Measurements from ENCODE around the gene DACT1.

The DACT1 gene

DNA sequence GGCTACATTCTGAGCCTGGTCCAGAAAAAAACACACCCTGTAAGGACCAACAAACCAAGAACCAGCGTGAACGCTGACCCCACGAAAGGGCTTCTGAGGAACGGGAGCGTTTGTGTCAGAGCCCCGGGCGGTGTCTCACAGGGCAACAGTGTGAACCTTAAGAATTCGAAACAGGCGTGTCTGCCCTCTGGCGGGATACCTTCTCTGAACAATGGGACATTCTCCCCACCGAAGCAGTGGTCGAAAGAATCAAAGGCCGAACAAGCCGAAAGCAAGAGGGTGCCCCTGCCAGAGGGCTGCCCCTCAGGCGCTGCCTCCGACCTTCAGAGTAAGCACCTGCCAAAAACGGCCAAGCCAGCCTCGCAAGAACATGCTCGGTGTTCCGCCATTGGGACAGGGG, 7.9 kb downstream of the DACT1 start:
- peaks cover 13% of the 10 kb centered on the region in 2 donors for H3K36me3 ChIP-seq (ENCODE audit: control insufficient read depth in 1 of 2, insufficient read depth in 2 of 2, low read length in 2 of 2)
- no peak overlapping the region for H3K4me3 ChIP-seq (ENCODE audit: low read depth in 1 of 2, low read length in 2 of 2)

DNA sequence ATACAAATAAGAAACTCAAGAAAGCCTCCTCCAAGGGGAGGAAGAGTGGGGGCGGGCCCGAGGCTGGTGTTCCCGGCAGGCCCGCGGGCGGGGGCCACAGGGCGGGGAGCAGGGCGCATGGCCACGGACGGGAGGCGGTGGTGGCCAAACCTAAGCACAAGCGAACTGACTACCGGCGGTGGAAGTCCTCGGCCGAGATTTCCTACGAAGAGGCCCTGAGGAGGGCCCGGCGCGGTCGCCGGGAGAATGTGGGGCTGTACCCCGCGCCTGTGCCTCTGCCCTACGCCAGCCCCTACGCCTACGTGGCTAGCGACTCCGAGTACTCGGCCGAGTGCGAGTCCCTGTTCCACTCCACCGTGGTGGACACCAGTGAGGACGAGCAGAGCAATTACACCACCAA, 8.7 kb downstream of the DACT1 start:
- Histone ChIP-seq H3K36me3 (ENCODE audit: control insufficient read depth in 1 of 2, insufficient read depth in 2 of 2, low read length in 2 of 2) (peaks cover 13% of the 10 kb centered on the region in 2 donors), H3K4me1 (ENCODE audit: control insufficient read depth in 1 of 2, insufficient read depth in 2 of 2, low read length in 2 of 2) (no peaks in the 10 kb centered on the region), H3K9ac (ENCODE audit: low read depth in 1 of 2, low read length in 2 of 2) (no peak overlapping the region), H3K4me3 (ENCODE audit: low read depth in 1 of 2, low read length in 2 of 2) (no peak overlapping the region), H3K9me3 (ENCODE audit: control insufficient read depth in 1 of 2, low read length in 2 of 2) (no peaks in the 10 kb centered on the region), H3K27ac (ENCODE audit: low read depth, low read length) (no peak overlapping the region), H3K27me3 (ENCODE audit: control insufficient read depth in 1 of 2, insufficient read depth in 2 of 2, low read length in 2 of 2) (peaks cover 0 to 3% of the 10 kb centered on the region in 2 donors)

More for the DNA sequence above, 7.9 kb downstream of the DACT1 start:
- Histone ChIP-seq H3K4me1 (ENCODE audit: control insufficient read depth in 1 of 2, insufficient read depth in 2 of 2, low read length in 2 of 2) (peaks cover 0 to 2% of the 10 kb centered on the region in 2 donors), H3K27me3 (ENCODE audit: control insufficient read depth in 1 of 2, insufficient read depth in 2 of 2, low read length in 2 of 2) (peaks cover 0 to 3% of the 10 kb centered on the region in 2 donors), H3K9me3 (ENCODE audit: control insufficient read depth in 1 of 2, low read length in 2 of 2) (no peaks in the 10 kb centered on the region), H3K9ac (ENCODE audit: low read depth in 1 of 2, low read length in 2 of 2) (no peak overlapping the region), H3K27ac (ENCODE audit: low read depth, low read length) (no peak overlapping the region)

DNA sequence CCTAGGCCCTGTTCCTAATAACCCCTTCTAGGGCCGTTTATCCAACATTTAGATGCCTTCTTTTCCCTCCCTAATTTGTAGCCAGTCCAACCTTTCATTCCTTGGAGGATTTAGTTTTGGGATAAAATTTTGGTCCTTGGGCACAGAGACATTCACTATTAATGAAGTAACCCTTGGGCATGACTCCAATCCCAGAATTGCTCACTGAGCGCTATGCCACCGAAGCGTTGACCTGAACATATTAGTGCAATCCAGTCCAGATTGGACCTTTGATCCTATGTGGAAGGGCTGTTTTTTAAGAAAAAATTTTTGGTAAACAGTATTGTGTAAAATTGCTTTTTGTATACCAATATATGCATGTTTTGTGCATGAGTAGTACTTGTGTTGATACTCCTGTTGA, 10.0 kb downstream of the DACT1 start:
- Histone ChIP-seq H3K4me3 (ENCODE audit: low read depth in 1 of 2, low read length in 2 of 2) (no peak overlapping the region), H3K27ac (ENCODE audit: low read depth, low read length) (no peak overlapping the region), H3K27me3 (ENCODE audit: control insufficient read depth in 1 of 2, insufficient read depth in 2 of 2, low read length in 2 of 2) (peaks cover 0 to 3% of the 10 kb centered on the region in 2 donors), H3K4me1 (ENCODE audit: control insufficient read depth in 1 of 2, insufficient read depth in 2 of 2, low read length in 2 of 2) (no peaks in the 10 kb centered on the region), H3K36me3 (ENCODE audit: control insufficient read depth in 1 of 2, insufficient read depth in 2 of 2, low read length in 2 of 2) (peaks cover 9 to 13% of the 10 kb centered on the region in 2 donors), H3K9ac (ENCODE audit: low read depth in 1 of 2, low read length in 2 of 2) (no peak overlapping the region), H3K9me3 (ENCODE audit: control insufficient read depth in 1 of 2, low read length in 2 of 2) (no peaks in the 10 kb centered on the region)

DNA sequence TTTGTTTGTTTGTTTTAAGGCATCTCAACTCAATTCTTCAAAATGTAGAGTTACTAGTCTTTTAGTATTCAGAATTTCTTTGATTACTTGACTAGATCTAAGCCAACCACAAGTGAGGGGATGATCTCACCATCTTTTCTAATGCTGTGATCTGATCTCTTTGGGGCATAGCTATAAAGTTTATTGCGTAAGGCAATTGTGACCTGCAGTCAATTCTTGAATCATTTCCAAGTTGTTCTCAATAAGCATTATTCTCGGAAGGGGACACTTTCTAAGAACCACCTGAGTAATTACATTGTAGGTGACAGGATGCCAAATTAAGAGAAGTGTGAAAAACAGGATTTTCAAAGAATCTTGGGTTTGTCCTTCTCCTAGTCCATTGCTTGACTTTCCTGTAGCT, 13.1 kb downstream of the DACT1 start:
- H3K9ac ChIP-seq (ENCODE audit: low read depth in 1 of 2, low read length in 2 of 2), result no peak overlapping the region
- no peak overlapping the region for H3K4me3 ChIP-seq (ENCODE audit: low read depth in 1 of 2, low read length in 2 of 2)
- no peaks in the 10 kb centered on the region for H3K27me3 ChIP-seq (ENCODE audit: control insufficient read depth in 1 of 2, insufficient read depth in 2 of 2, low read length in 2 of 2)
- H3K4me1 ChIP-seq (ENCODE audit: control insufficient read depth in 1 of 2, insufficient read depth in 2 of 2, low read length in 2 of 2), result no peaks in the 10 kb centered on the region
- peaks cover 0 to under 1% of the 10 kb centered on the region in 2 donors for H3K36me3 ChIP-seq (ENCODE audit: control insufficient read depth in 1 of 2, insufficient read depth in 2 of 2, low read length in 2 of 2)
- no peaks in the 10 kb centered on the region for H3K9me3 ChIP-seq (ENCODE audit: control insufficient read depth in 1 of 2, low read length in 2 of 2)
- no peak overlapping the region for H3K27ac ChIP-seq (ENCODE audit: low read depth, low read length)

DNA sequence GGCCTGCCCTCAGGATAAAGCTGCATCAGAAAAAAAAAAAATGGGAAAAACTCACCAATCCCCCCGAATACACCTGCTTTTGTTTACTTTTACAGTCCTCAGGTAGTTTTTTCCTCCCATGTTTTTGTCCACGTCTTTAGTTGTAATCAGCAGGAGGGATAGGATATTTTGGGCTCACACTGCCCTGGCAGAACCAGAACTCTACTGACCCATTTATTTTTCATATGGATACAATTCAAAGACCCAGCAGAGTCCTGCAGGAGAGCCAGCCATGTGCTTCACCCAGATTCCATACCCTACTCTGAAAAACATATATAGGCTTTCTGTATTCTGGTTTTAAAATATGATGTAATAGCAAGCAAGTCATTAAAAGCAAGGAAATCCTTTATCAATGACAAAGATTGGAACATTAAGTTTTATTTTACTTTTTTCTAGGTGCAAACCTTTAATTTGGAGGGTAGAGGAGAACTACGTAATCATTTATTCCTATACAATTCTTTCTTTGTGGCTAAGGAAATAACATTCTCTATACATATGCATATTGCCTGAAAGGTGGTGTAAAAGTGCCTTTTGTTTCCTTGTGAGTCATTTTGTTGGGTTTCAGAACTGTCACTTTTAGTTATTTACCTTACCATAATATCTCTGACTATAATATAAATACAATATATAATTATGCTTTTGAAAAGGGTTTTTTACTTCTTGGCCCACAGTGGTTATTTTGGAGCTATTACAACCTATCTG, 19.1 kb downstream of the DACT1 start:
- Histone ChIP-seq H3K27ac (ENCODE audit: low read depth, low read length) (no peak overlapping the region), H3K9ac (ENCODE audit: low read depth in 1 of 2, low read length in 2 of 2) (no peak overlapping the region), H3K4me1 (ENCODE audit: control insufficient read depth in 1 of 2, insufficient read depth in 2 of 2, low read length in 2 of 2) (no peaks in the 10 kb centered on the region), H3K4me3 (ENCODE audit: low read depth in 1 of 2, low read length in 2 of 2) (no peak overlapping the region), H3K27me3 (ENCODE audit: control insufficient read depth in 1 of 2, insufficient read depth in 2 of 2, low read length in 2 of 2) (no peaks in the 10 kb centered on the region), H3K36me3 (ENCODE audit: control insufficient read depth in 1 of 2, insufficient read depth in 2 of 2, low read length in 2 of 2) (no peaks in the 10 kb centered on the region), H3K9me3 (ENCODE audit: control insufficient read depth in 1 of 2, low read length in 2 of 2) (no peaks in the 10 kb centered on the region)

DNA sequence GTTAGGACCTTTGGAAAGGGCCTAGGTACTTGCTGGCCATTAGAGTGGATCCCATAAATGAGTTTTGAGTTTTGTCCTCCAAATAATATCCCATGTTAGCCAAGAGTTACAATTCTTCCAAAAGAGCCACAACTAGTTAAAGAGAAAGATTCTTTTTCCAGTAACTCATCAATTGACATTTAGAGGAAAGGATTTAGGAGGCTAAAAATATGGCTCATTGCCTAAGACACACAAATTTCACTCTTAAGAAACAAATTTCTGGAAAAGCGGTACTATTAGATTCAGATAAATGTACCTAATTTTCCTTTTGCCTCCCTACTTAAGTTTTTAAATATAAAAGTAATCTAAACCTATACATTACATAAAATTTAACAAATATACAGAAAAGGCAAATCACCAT, 21.3 kb downstream of the DACT1 start:
- H3K4me1 ChIP-seq (ENCODE audit: control insufficient read depth in 1 of 2, insufficient read depth in 2 of 2, low read length in 2 of 2), result no peaks in the 10 kb centered on the region
- H3K4me3 ChIP-seq (ENCODE audit: low read depth in 1 of 2, low read length in 2 of 2), result no peak overlapping the region
- no peaks in the 10 kb centered on the region for H3K27me3 ChIP-seq (ENCODE audit: control insufficient read depth in 1 of 2, insufficient read depth in 2 of 2, low read length in 2 of 2)
- no peak overlapping the region for H3K27ac ChIP-seq (ENCODE audit: low read depth, low read length)
- no peak overlapping the region for H3K9ac ChIP-seq (ENCODE audit: low read depth in 1 of 2, low read length in 2 of 2)
- H3K36me3 ChIP-seq (ENCODE audit: control insufficient read depth in 1 of 2, insufficient read depth in 2 of 2, low read length in 2 of 2), result no peaks in the 10 kb centered on the region
- no peaks in the 10 kb centered on the region for H3K9me3 ChIP-seq (ENCODE audit: control insufficient read depth in 1 of 2, low read length in 2 of 2)

DNA sequence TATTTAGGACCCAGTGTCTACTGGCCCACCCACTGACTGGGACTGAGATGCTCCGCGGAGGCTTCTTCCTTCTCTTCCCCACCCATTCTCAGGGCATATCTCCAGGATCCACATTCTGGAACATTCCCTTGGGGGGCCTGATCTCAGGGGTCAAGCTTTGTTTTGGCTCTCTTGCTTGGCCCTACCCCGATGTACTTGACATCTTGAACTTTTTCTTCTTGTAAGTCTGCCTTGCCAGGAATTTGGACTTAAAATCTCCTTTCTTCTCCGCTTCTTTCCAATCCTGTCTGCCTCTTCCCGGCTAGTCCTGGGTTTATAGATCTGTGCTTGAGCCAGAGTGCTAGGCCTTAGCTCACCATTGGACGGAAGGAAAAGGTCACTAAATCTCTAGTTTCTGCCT, 22.1 kb downstream of the DACT1 start:
- Histone ChIP-seq H3K27ac (ENCODE audit: low read depth, low read length) (no peak overlapping the region), H3K9ac (ENCODE audit: low read depth in 1 of 2, low read length in 2 of 2) (no peak overlapping the region), H3K4me3 (ENCODE audit: low read depth in 1 of 2, low read length in 2 of 2) (no peak overlapping the region), H3K27me3 (ENCODE audit: control insufficient read depth in 1 of 2, insufficient read depth in 2 of 2, low read length in 2 of 2) (no peaks in the 10 kb centered on the region), H3K36me3 (ENCODE audit: control insufficient read depth in 1 of 2, insufficient read depth in 2 of 2, low read length in 2 of 2) (no peaks in the 10 kb centered on the region), H3K9me3 (ENCODE audit: control insufficient read depth in 1 of 2, low read length in 2 of 2) (no peaks in the 10 kb centered on the region), H3K4me1 (ENCODE audit: control insufficient read depth in 1 of 2, insufficient read depth in 2 of 2, low read length in 2 of 2) (no peaks in the 10 kb centered on the region)

DNA sequence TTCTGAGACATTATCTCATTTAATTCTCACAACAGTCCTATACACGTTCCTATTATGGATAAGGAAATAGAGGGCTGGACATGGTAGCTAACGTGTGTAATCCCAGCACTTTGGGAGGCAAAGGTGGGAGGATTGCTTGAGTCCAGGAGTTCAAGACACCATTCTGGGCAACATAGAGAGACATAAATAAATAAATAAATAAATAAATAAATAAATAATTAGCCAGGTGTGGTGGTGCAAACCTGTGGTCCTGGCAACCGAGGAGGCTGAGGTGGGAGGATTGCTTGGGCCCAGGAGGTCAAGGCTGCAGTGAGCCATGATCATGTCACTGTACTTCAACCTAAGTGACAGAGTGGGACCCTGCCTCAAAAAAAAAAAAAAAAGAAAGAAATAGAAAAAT, 22.6 kb downstream of the DACT1 start:
- no peak overlapping the region for H3K9ac ChIP-seq (ENCODE audit: low read depth in 1 of 2, low read length in 2 of 2)
- no peak overlapping the region for H3K27ac ChIP-seq (ENCODE audit: low read depth, low read length)
- H3K36me3 ChIP-seq (ENCODE audit: control insufficient read depth in 1 of 2, insufficient read depth in 2 of 2, low read length in 2 of 2), result no peaks in the 10 kb centered on the region
- no peak overlapping the region for H3K4me3 ChIP-seq (ENCODE audit: low read depth in 1 of 2, low read length in 2 of 2)
- H3K9me3 ChIP-seq (ENCODE audit: control insufficient read depth in 1 of 2, low read length in 2 of 2), result no peaks in the 10 kb centered on the region
- H3K27me3 ChIP-seq (ENCODE audit: control insufficient read depth in 1 of 2, insufficient read depth in 2 of 2, low read length in 2 of 2), result no peaks in the 10 kb centered on the region
- no peaks in the 10 kb centered on the region for H3K4me1 ChIP-seq (ENCODE audit: control insufficient read depth in 1 of 2, insufficient read depth in 2 of 2, low read length in 2 of 2)

DNA sequence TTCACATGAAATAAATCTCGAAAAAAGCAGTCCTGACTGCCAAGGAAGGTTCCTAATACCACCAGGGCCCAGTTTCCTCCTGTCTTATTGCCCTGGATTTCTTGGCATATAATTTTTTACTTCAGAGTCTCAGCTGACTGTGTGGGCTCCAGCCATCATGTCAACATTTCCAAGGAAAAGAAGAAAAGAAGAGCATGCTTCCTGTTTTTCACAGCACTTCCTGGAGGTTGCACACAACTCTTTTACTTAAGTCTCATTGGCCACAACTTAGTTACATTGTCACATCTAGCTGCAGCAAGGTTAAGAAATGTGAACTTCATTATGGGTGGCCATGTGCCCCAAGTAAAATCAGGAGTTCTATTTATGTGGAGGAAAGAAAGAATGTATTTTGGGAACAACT, 24.3 kb downstream of the DACT1 start:
- Histone ChIP-seq H3K27me3 (ENCODE audit: control insufficient read depth in 1 of 2, insufficient read depth in 2 of 2, low read length in 2 of 2) (no peaks in the 10 kb centered on the region), H3K4me1 (ENCODE audit: control insufficient read depth in 1 of 2, insufficient read depth in 2 of 2, low read length in 2 of 2) (no peaks in the 10 kb centered on the region), H3K36me3 (ENCODE audit: control insufficient read depth in 1 of 2, insufficient read depth in 2 of 2, low read length in 2 of 2) (no peaks in the 10 kb centered on the region), H3K4me3 (ENCODE audit: low read depth in 1 of 2, low read length in 2 of 2) (no peak overlapping the region), H3K9me3 (ENCODE audit: control insufficient read depth in 1 of 2, low read length in 2 of 2) (no peaks in the 10 kb centered on the region), H3K27ac (ENCODE audit: low read depth, low read length) (no peak overlapping the region), H3K9ac (ENCODE audit: low read depth in 1 of 2, low read length in 2 of 2) (no peak overlapping the region)

DNA sequence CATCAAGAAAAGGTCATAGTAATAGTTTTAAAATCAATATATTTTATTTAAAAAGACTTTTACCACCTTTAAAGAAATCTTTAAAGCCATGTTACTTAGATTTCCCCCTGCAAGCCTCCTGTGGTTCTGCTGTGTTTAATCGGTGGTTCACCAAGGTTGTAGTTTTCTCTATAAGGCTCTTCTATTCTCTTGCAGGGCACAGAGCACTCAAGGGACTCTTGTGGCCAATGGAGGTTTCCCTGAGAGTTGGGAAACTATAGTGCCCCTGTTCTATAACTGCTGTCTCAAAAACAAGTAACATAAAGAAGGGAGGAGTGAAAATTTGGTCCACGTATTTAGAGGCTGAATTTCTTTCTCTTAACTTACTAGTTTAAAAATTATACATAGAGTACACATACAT, 25.0 kb downstream of the DACT1 start:
- Histone ChIP-seq H3K9me3 (ENCODE audit: control insufficient read depth in 1 of 2, low read length in 2 of 2) (no peaks in the 10 kb centered on the region), H3K4me1 (ENCODE audit: control insufficient read depth in 1 of 2, insufficient read depth in 2 of 2, low read length in 2 of 2) (no peaks in the 10 kb centered on the region), H3K27ac (ENCODE audit: low read depth, low read length) (no peak overlapping the region), H3K36me3 (ENCODE audit: control insufficient read depth in 1 of 2, insufficient read depth in 2 of 2, low read length in 2 of 2) (no peaks in the 10 kb centered on the region), H3K9ac (ENCODE audit: low read depth in 1 of 2, low read length in 2 of 2) (no peak overlapping the region), H3K4me3 (ENCODE audit: low read depth in 1 of 2, low read length in 2 of 2) (no peak overlapping the region), H3K27me3 (ENCODE audit: control insufficient read depth in 1 of 2, insufficient read depth in 2 of 2, low read length in 2 of 2) (no peaks in the 10 kb centered on the region)
